ENCODE results near the gene HNRNPA3. TPM values are rescaled to one million over a fixed set of nuclear protein-coding genes. Genes with fewer than 3 reads are reported as not detected.

HNRNPA3 gene
- total and polyA plus RNA-seq, 2 of the 13 experiments (the other 11 are each of a cell fraction or from before 2014, with no cell fraction given): 73.3 to 97.7 TPM

DNA sequence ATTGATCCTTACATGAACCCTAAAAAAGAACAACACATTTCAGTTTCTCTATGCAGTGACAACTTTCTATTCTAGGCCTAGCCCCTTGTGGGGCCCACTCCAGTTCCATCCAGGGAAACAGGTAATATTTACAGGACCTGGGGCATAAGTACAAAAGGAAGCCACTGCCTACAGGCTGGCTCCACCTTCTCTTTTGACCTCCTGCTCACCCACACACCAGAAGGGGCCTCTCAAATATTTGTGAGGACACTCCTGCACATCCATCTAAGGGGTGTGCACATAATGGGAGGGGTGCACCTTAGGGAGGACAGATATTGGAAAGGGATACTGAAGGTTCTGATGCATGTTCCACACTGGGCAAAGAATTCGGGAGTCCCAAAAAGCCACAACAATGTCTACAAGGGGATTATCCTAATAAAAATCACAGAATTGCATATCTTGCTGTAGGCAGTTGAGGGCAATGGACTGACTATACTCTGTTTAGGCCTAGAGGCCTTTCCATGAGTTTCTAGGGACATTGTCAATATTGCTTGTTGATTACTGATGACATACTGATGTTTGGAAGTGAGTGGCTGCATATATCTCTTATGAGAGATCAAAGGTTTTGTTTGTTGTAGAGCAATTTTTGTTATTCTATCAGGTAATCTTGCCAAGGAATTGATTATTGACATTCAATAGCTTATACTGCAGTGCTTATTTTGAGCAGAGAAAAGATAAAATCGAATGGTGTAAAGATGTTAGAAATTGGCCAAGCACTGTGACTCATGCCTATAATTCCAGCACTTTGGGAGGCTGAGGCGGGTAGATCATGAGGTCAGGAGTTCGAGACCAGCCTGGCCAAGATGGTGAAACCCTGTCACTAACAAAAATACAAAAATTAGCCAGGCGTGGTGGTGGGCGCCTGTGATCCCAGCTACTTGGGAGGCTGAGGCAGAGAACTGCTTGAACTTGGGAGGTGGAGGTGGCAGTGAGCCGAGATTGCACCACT, 23.8 kb upstream of the HNRNPA3 start (continued):
- TF ChIP-seq ETV5 (CRISPR knock-in tag; IDR thresholded peaks at IDR 0.05; ENCODE audit: borderline replicate concordance) (peak; percentile 81; the same call in 1 of the 2 replicates), NCOA2 (CRISPR knock-in tag; IDR thresholded peaks at IDR 0.05) (peak; percentile 92), ZMYM2 (CRISPR knock-in tag; IDR thresholded peaks at IDR 0.05) (peak; percentile 96), TCF12 (IDR thresholded peaks at IDR 0.05) (no peak), TCF12 (CRISPR knock-in tag; IDR thresholded peaks at IDR 0.05) (0 out of 2 replicates have a peak, but pooled peaks have one; percentile 1), ZEB1 (IDR thresholded peaks at IDR 0.05; ENCODE audit: insufficient replicate concordance, low read depth) (peak; percentile 94), SNAI1 (CRISPR knock-in tag; IDR thresholded peaks at IDR 0.05; ENCODE audit: borderline replicate concordance) (no peak), ZBTB39 (CRISPR knock-in tag; IDR thresholded peaks at IDR 0.05) (0 out of 2 replicates have a peak, but pooled peaks have one; percentile 37), ZNF746 (CRISPR knock-in tag; IDR thresholded peaks at IDR 0.05) (peak; percentile 69; the same call in 1 of the 2 replicates), IRX3 (CRISPR knock-in tag; IDR thresholded peaks at IDR 0.05; ENCODE audit: borderline replicate concordance, low read depth) (no peak), THAP11 (CRISPR knock-in tag; IDR thresholded peaks at IDR 0.05) (peak; percentile 79), KLF9 (CRISPR knock-in tag; IDR thresholded peaks at IDR 0.05; ENCODE audit: low read depth) (no peak), ZNF296 (CRISPR knock-in tag; conservative IDR thresholded peaks at IDR 0.05) (no peak), MEF2D (CRISPR knock-in tag; IDR thresholded peaks at IDR 0.05) (peak; percentile 98), FOSL1 (CRISPR knock-in tag; IDR thresholded peaks at IDR 0.05; ENCODE audit: borderline replicate concordance) (peak; percentile 22; the same call in 1 of the 2 replicates), FOXO1 (CRISPR knock-in tag; IDR thresholded peaks at IDR 0.05) (peak; percentile 77)
- TF ChIP-seq, protein P1, sequence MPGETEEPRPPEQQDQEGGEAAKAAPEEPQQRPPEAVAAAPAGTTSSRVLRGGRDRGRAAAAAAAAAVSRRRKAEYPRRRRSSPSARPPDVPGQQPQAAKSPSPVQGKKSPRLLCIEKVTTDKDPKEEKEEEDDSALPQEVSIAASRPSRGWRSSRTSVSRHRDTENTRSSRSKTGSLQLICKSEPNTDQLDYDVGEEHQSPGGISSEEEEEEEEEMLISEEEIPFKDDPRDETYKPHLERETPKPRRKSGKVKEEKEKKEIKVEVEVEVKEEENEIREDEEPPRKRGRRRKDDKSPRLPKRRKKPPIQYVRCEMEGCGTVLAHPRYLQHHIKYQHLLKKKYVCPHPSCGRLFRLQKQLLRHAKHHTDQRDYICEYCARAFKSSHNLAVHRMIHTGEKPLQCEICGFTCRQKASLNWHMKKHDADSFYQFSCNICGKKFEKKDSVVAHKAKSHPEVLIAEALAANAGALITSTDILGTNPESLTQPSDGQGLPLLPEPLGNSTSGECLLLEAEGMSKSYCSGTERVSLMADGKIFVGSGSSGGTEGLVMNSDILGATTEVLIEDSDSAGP (CRISPR knock-in tag; IDR thresholded peaks at IDR 0.05; ENCODE audit: borderline replicate concordance): peak; percentile 15

Data from HepG2 (cell line).